Upper lobe of left lung (tissue), 4 donors: ENCODE results near the gene GPR31.

Experiments
- EP300 ChIP-seq, 4 donors: sonication (generic); formaldehyde crosslinking; IDR thresholded peaks; one replicate each; pipeline ENCODE4 v1.5.1; 2017; ENCODE audit warnings: antibody characterized with exemption in 4 of 4, control low read depth in 2 of 4
- POLR2A ChIP-seq, 4 donors: fragments of 450-650 bp; IDR thresholded peaks; one replicate each; pipeline ENCODE4 v1.5.1; 2016 to 2017; ENCODE audit warnings: antibody characterized with exemption in 4 of 4, mild to moderate bottlenecking in 2 of 4
- TF ChIP-seq, protein P1 (sequence below), 6 experiments: fragments of 450-650 bp in 4 of 6; fragments of 200-600 bp in 2 of 6; sonication (generic) in 2 of 6; IDR thresholded peaks; one replicate each; pipeline ENCODE4 v1.5.1; 2016 to 2019; ENCODE audit warnings: antibody characterized with exemption in 6 of 6

GRCh38 chr6:167129562-167129961 lies 28.2 kb downstream of the GPR31 start:
- TF ChIP-seq POLR2A (IDR thresholded peaks at IDR 0.05) = no peak
- no peak for TF ChIP-seq EP300 (IDR thresholded peaks at IDR 0.05)
- TF ChIP-seq, protein P1, sequence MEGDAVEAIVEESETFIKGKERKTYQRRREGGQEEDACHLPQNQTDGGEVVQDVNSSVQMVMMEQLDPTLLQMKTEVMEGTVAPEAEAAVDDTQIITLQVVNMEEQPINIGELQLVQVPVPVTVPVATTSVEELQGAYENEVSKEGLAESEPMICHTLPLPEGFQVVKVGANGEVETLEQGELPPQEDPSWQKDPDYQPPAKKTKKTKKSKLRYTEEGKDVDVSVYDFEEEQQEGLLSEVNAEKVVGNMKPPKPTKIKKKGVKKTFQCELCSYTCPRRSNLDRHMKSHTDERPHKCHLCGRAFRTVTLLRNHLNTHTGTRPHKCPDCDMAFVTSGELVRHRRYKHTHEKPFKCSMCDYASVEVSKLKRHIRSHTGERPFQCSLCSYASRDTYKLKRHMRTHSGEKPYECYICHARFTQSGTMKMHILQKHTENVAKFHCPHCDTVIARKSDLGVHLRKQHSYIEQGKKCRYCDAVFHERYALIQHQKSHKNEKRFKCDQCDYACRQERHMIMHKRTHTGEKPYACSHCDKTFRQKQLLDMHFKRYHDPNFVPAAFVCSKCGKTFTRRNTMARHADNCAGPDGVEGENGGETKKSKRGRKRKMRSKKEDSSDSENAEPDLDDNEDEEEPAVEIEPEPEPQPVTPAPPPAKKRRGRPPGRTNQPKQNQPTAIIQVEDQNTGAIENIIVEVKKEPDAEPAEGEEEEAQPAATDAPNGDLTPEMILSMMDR (IDR thresholded peaks at IDR 0.05) = no peak
